HuH-7 (cell line): ENCODE results near the gene C2CD2L.
"Not testable (repeated sequence)": the region's sequence is repeated elsewhere in the genome, so short reads cannot be mapped to it uniquely, and the experiment has no call there.

Experiments
- DNase-seq: peaks from one replicate; pipeline ENCODE4 v3.0.0; 2011; ENCODE audit warnings: low spot score

C2CD2L gene

GRCh38 chr11:119152043-119152442, 44.9 kb downstream of the C2CD2L start:
- no peak for DNase-seq

- no peak for DNase-seq
Observed at GRCh38 chr11:119152604-119153003, 45.5 kb downstream of the C2CD2L start.

GRCh38 chr11:119153049-119153818, 46.1 kb downstream of the C2CD2L start:
- peak; percentile 56 for DNase-seq

- DNase-seq, result no peak
Observed at GRCh38 chr11:119154178-119154577, 47.0 kb downstream of the C2CD2L start.

- DNase-seq, result peak; percentile 66
Observed at GRCh38 chr11:119155733-119156492, 48.8 kb downstream of the C2CD2L start.

GRCh38 chr11:119156496-119156895, 49.4 kb downstream of the C2CD2L start:
- DNase-seq, result no peak

GRCh38 chr11:119157063-119157462, 49.9 kb downstream of the C2CD2L start:
- DNase-seq, result no peak

GRCh38 chr11:119158467-119158866, 51.3 kb downstream of the C2CD2L start:
- DNase-seq, result no peak

GRCh38 chr11:119160151-119160550, 53.0 kb downstream of the C2CD2L start:
- DNase-seq, result no peak

- no peak for DNase-seq
Observed at GRCh38 chr11:119161871-119162270, 54.7 kb downstream of the C2CD2L start.

GRCh38 chr11:119166368-119167076, 59.4 kb downstream of the C2CD2L start:
- no peak for DNase-seq

GRCh38 chr11:119167077-119167458, 59.9 kb downstream of the C2CD2L start:
- DNase-seq, result not testable (repeated sequence)

- no peak for DNase-seq
Observed at GRCh38 chr11:119167933-119168332, 60.8 kb downstream of the C2CD2L start.
